ENCODE results near the gene SHISA6.

GRCh38 chr17:11240841-11241610, at the start of gene SHISA6:
- TF ChIP-seq EZH2 (IDR thresholded peaks at IDR 0.05; ENCODE audit: low read length, missing control alignments) (no peak), CTCF (conservative IDR thresholded peaks at IDR 0.05 in 1 of 2, IDR thresholded peaks at IDR 0.05 in 1 of 2; ENCODE audit: low read depth in 1 of 2, low read length in 2 of 2) (no peak)

Measured in fibroblast of lung (primary cell).